GM19025 (cell line): ENCODE measurements around the gene HEPHL1.
A peak's percentile ranks its signal among the peaks of the same experiment; 100 is the strongest.
"Not testable (repeated sequence)": the region's sequence is repeated elsewhere in the genome, so short reads cannot be mapped to it uniquely, and the experiment has no call there.

Experiments
- ATAC-seq: cut with Tn5 transposase; IDR thresholded peaks from one replicate; pipeline ENCODE4 v1.9.1; 2021; ENCODE audit warnings: mild to moderate bottlenecking, low read depth, moderate library complexity; ENCODE audit not compliant: unreplicated experiment

The HEPHL1 gene

GRCh38 chr11:94145431-94145830 is 124.3 kb downstream of the HEPHL1 start:
- no peak for ATAC-seq

DNA sequence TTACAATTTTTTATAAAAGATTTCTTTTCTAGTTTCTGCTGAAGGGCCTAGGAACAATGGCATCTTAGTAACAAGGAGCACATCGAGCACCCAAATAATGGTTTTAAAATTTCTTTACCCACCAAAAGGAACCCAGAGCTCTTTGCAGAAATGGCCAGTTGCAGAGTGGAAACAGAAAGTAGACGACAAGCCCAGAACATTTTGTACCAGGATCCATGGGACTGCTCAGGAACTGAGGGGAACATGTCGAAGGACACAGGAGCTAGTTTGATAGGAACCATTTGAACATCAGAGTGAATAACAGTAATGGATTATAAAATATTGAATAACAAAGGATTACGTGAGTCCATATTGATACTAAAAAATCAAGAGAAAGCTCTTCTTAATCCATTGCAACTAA is 124.8 kb downstream of the HEPHL1 start:
- ATAC-seq, result no peak

DNA sequence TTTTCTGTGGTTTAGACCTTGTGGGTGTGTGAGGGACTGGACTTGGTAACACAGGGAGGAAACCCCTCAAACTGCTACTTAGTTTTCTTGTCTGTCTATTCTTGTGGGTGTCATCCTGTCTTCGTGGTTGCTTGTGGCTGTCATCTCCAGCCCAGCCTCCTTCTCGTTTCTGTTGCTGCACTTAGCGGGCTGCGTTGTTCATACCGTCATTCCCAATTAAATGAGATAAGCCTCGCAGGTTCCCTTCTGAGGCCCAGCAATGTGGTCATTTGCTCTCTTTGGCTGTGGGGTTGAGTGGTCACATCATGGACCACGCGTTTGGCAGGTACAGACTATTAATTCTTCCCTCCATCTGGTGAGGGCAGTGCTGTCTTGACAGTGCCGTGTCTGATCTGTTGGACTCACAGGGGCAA is 126.3 kb downstream of the HEPHL1 start:
- ATAC-seq, result no peak

DNA sequence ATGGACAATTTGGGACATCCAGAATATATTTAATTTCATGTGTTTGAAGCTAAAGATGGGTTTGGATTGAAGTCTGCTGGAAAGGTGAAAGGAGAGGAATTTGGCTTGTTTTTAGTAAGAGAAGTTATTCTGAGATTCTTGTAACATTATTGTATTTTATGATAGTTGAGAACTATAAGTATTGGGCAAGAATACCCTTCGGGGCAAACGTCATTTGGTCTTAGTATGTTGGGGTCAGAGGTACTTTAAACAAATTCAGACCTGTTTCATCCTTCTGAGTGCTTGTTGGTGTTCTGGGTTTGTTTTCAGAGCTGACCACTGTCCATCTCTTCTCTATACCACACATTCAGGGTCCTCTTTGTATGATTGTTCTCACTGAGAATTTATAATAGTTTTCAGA is 127.0 kb downstream of the HEPHL1 start:
- ATAC-seq, result no peak

DNA sequence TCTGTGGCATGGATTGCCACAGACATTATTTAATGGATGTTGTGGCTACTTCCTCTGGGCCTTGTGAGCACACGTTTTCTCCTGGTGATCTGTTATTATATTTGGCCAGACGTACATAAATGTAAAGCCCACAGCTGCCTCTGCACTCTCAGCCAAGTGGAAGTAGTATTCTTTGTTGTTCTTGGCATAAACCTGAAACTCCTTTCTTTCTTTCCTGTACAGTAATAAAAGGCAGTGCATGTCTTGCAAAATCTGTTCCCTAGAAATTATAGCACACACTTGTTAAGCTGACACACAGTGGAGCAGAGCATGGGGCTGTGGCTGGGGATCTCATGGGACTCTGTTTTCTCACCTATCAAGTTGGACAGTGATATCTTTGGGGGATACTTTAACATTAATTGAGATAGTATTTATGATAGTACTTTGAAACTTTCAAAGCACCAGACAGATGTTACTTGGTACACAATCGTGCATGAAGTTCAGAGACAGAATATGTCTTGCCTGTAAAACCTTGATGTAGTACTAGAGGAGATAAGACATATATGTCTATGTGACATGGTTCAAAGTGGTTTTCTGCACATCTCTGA is 128.4 kb downstream of the HEPHL1 start:
- ATAC-seq, result no peak

DNA sequence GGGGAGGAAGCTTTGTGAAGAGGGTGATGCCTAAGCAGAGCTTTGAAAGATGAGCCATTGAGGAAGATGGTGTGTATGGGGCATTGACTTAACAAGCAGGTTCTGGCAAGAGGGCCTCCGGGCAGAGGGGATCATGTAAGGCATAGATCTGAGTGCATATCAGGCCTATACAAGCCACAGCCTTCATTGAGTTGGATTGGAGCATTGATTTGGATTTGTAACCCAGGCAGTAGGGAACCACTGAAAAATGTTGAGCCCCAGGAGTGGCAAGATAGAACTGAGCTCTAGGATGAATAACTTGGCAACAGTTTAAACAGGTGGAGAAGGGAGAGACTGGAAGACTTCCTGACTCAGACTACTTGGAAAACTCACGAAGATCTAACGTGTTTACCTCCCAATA is 128.9 kb downstream of the HEPHL1 start:
- ATAC-seq, result no peak

GRCh38 chr11:94150704-94151685 is 129.8 kb downstream of the HEPHL1 start:
- no peak for ATAC-seq

- peak; percentile 50 for ATAC-seq
Observed at GRCh38 chr11:94151903-94152677, 130.9 kb downstream of the HEPHL1 start.

- no peak for ATAC-seq
Observed at GRCh38 chr11:94152678-94153065, 131.5 kb downstream of the HEPHL1 start.

DNA sequence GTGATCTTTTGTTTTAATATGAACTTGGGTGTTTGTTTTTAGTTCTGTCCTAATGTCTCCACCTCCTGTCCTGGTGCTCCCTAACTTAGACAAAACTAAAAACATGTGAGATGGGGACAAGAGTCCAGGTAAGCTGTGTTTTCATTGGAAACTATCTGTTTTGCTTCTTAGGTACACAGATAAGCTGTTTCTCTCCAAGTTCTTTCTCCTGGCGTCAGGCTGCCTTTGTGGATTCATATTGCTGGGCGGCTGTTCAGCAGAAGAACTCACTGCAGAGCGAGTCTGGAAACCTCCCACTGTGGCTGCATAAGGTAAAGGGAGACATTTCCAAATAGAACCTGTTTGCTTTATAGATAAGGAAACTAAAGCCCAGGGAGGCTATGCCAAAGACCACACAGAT is 132.2 kb downstream of the HEPHL1 start:
- ATAC-seq, result no peak

GRCh38 chr11:94154095-94154856 is 133.1 kb downstream of the HEPHL1 start:
- no peak for ATAC-seq

- ATAC-seq, result not testable (repeated sequence)
Observed at GRCh38 chr11:94157339-94157738, 136.2 kb downstream of the HEPHL1 start.
